Fibroblast of mammary gland (primary cell): ENCODE measurements around the gene LRRFIP1.

ENCODE experiments used
- DNase-seq: peaks from one replicate; pipeline ENCODE4 v3.0.0-alpha.2; 2010; ENCODE audit warnings: low read depth
- H3K4me3 ChIP-seq: 2 replicates; pipeline ENCODE4 v1.5.1; 2011; ENCODE audit warnings: low read depth, mild to moderate bottlenecking, low read length, moderate library complexity; ENCODE audit not compliant: control insufficient read depth
- TF ChIP-seq, protein P1 (sequence below): conservative IDR thresholded peaks from 2 replicates; pipeline ENCODE4 v1.5.1; 2011; ENCODE audit warnings: low read depth, low read length, inconsistent platforms; ENCODE audit not compliant: control insufficient read depth, insufficient read depth

The LRRFIP1 gene

DNA sequence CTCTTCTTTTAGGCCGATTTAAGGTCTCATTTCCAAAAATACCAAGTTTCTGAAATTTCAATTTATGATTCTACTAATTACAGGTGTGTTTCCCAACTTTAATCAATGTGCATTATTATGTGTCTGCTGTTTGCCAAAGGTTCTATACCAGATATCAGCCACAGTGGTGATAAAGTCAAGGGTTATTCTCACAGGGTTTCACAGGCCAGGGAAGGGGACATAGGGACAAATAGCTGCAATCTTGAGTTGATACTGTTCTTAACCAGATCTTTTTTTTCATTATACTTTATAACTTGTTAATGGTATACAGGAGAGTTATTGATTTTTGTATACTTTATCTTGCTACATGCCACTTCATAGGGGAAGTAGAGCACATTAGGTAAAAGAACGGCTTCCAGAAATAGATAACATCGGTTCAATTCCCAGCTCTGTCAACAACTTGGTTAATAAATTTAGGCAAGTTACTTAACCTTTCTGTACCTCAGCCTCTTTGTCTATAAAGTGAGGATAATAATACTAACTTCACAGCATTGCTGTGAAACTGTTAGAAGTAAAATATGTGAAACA, 200.1 kb downstream of the LRRFIP1 start:
- no peak for DNase-seq
- TF ChIP-seq, protein P1, sequence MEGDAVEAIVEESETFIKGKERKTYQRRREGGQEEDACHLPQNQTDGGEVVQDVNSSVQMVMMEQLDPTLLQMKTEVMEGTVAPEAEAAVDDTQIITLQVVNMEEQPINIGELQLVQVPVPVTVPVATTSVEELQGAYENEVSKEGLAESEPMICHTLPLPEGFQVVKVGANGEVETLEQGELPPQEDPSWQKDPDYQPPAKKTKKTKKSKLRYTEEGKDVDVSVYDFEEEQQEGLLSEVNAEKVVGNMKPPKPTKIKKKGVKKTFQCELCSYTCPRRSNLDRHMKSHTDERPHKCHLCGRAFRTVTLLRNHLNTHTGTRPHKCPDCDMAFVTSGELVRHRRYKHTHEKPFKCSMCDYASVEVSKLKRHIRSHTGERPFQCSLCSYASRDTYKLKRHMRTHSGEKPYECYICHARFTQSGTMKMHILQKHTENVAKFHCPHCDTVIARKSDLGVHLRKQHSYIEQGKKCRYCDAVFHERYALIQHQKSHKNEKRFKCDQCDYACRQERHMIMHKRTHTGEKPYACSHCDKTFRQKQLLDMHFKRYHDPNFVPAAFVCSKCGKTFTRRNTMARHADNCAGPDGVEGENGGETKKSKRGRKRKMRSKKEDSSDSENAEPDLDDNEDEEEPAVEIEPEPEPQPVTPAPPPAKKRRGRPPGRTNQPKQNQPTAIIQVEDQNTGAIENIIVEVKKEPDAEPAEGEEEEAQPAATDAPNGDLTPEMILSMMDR = no peak
- no peak overlapping the region for H3K4me3 ChIP-seq
